Breast epithelium (tissue), 3 donors: ENCODE results near the gene OR2C3.

ENCODE experiments used
- POLR2A ChIP-seq: fragments of 450-650 bp; IDR thresholded peaks from one replicate; pipeline ENCODE4 v1.6.1; 2016; ENCODE audit warnings: antibody characterized with exemption, mild to moderate bottlenecking, moderate library complexity
- TF ChIP-seq, protein P1 (sequence below), 3 donors: fragments of 450-650 bp; IDR thresholded peaks; one replicate each; pipeline ENCODE4 v1.5.1; 2016 to 2017; ENCODE audit warnings: antibody characterized with exemption in 3 of 3, mild to moderate bottlenecking in 3 of 3, moderate library complexity in 3 of 3

DNA sequence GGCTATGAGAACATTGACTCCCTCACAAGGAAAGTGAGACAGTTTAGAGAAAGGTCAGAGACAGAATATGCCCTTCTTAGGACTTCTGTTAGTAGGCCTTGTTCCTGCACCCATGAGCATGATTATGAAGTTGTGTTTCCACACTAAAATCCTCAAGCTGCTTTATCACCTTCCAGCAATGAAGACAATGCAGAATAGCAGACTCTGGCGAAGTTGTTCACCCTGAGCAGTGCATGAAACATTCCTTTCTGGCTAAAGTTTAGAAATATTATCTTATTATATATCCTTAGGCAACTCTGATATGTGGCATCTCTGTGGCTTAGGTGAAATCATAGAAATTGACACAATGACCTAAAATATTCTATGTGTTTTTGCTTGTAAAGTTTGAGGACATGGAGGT, 38.0 kb upstream of the OR2C3 start:
- no peak for TF ChIP-seq POLR2A
- TF ChIP-seq, protein P1, sequence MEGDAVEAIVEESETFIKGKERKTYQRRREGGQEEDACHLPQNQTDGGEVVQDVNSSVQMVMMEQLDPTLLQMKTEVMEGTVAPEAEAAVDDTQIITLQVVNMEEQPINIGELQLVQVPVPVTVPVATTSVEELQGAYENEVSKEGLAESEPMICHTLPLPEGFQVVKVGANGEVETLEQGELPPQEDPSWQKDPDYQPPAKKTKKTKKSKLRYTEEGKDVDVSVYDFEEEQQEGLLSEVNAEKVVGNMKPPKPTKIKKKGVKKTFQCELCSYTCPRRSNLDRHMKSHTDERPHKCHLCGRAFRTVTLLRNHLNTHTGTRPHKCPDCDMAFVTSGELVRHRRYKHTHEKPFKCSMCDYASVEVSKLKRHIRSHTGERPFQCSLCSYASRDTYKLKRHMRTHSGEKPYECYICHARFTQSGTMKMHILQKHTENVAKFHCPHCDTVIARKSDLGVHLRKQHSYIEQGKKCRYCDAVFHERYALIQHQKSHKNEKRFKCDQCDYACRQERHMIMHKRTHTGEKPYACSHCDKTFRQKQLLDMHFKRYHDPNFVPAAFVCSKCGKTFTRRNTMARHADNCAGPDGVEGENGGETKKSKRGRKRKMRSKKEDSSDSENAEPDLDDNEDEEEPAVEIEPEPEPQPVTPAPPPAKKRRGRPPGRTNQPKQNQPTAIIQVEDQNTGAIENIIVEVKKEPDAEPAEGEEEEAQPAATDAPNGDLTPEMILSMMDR (IDR thresholded peaks at IDR 0.05), result no peak
